ENCODE measurements around the gene FAM53A. TPM values are rescaled to one million over a fixed set of nuclear protein-coding genes. Genes with fewer than 3 reads are reported as not detected.

The FAM53A gene
- total and polyA plus RNA-seq, 2 donors, result 0.63 to 2.9 TPM

DNA sequence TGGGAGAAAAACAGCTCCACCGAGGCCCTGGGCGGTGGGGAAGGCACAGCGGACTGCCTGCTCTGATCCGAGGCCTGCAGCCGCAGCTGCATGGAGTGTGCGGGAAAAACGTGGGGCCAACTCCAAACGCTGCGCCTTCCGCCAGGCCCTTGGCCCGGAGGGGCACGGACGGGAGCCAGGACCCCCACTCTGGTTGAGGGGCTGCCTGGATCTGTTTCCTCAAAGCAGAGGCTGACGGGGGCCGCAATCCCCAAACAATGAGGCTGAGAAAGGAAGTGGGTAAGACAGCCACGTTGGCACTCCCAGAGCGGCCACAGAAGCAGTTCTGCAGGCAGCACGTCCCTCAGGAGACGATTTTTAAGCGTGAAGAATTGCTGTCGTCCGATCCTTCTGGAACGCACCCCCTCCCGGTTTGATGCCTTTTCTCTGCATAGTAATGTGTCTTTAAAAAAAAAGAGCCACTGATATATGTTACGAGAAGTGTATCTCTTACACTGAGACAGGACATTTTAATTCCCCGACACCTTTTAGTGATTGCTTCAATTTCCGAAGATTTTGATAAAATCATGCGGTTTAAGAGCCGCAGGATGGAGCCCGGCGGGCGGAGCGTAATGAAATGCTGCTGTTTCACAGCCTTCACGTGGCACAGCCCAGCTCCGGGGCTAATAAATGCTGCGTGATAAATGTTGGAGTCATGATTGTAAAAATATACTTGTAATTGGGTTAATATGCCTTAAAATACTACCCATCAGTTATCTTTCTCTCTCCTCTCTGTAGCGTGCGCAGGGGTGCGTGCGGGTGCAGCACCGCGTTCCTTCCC lies 85.7 kb downstream of the FAM53A start:
- no peak overlapping the region for H3K27ac ChIP-seq (ENCODE audit: low read depth)
- H3K4me3 ChIP-seq (ENCODE audit: low read depth, low read length), result no peak overlapping the region
- H3K36me3 ChIP-seq (ENCODE audit: insufficient read depth), result no peaks in the 10 kb centered on the region
- no peak for DNase-seq (ENCODE audit: extremely low spot score)
- no peaks in the 10 kb centered on the region for H3K4me1 ChIP-seq (ENCODE audit: insufficient read depth)
- 87% methylated on average over 42 of the region's 42 CpGs for WGBS

- Histone ChIP-seq H3K4me1 (ENCODE audit: insufficient read depth) (no peaks in the 10 kb centered on the region), H3K27ac (ENCODE audit: low read depth) (no peak overlapping the region), H3K4me3 (ENCODE audit: low read depth, low read length) (no peak overlapping the region), H3K36me3 (ENCODE audit: insufficient read depth) (no peaks in the 10 kb centered on the region)
- WGBS, result 91% methylated on average over 26 of the region's 26 CpGs
- no peak for DNase-seq (ENCODE audit: extremely low spot score)
These were observed 86.8 kb downstream of the FAM53A start for GRCh38 chr4:1597021-1597931.

DNA sequence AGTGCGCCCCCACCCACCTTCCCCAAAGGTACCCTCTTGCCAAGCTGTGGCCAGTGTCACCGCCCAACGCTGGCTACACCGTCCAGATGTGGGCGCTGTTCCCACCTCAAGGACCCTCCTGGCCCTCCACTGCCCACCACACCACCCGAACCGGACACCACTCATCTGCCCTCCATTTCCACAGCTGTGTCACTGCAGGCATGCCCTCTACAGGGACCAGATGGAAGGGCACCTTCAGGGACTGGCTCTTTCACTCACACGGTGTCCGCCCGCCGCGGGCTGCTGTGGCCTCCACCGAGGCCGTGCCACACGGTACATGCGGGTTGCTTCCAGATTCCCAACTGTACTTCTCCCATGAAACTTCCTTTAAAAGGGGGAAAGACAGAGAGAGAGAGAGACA lies 87.7 kb downstream of the FAM53A start:
- no peak for DNase-seq (ENCODE audit: extremely low spot score)
- no peak overlapping the region for H3K27ac ChIP-seq (ENCODE audit: low read depth)
- H3K4me1 ChIP-seq (ENCODE audit: insufficient read depth), result no peaks in the 10 kb centered on the region
- no peaks in the 10 kb centered on the region for H3K36me3 ChIP-seq (ENCODE audit: insufficient read depth)
- WGBS, result 92% methylated on average over 16 of the region's 16 CpGs
- H3K4me3 ChIP-seq (ENCODE audit: low read depth, low read length), result no peak overlapping the region

DNA sequence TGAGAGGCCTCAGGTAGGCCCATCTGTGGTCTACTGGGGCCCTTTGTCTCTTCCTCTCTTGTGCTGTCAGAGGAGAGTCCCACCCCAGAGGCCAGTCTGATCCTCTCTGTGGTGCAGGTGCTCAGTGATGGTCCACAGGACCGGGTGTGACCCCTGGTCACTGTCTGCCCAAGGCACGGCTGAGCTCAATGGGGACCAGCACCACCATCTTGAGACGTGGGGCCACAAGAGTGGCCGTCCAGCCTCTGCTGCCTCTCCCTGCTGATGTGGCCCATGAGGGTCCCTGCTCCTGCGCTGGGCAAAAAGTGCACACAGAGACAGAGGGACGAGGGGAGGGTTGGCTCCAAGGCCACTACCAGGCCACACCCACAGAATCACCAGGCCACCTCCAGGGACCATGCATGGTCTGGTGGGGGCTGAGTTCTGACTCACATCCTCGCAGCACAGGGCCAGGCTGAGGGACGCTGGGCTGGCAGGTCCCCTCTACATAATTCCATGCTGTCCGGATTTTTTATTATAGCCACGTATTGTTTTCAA lies 88.3 kb downstream of the FAM53A start:
- no peak for DNase-seq (ENCODE audit: extremely low spot score)
- WGBS, result 92% methylated on average over 10 of the region's 10 CpGs
- Histone ChIP-seq H3K36me3 (ENCODE audit: insufficient read depth) (no peaks in the 10 kb centered on the region), H3K4me1 (ENCODE audit: insufficient read depth) (no peaks in the 10 kb centered on the region), H3K4me3 (ENCODE audit: low read depth, low read length) (no peak overlapping the region), H3K27ac (ENCODE audit: low read depth) (no peak overlapping the region)

GRCh38 chr4:1594871-1595788 lies 89.0 kb downstream of the FAM53A start:
- Histone ChIP-seq H3K36me3 (ENCODE audit: insufficient read depth) (no peaks in the 10 kb centered on the region), H3K27ac (ENCODE audit: low read depth) (no peak overlapping the region), H3K4me3 (ENCODE audit: low read depth, low read length) (no peak overlapping the region), H3K4me1 (ENCODE audit: insufficient read depth) (no peaks in the 10 kb centered on the region)
- 73% methylated on average over 24 of the region's 24 CpGs for WGBS
- no peak for DNase-seq (ENCODE audit: extremely low spot score)

DNA sequence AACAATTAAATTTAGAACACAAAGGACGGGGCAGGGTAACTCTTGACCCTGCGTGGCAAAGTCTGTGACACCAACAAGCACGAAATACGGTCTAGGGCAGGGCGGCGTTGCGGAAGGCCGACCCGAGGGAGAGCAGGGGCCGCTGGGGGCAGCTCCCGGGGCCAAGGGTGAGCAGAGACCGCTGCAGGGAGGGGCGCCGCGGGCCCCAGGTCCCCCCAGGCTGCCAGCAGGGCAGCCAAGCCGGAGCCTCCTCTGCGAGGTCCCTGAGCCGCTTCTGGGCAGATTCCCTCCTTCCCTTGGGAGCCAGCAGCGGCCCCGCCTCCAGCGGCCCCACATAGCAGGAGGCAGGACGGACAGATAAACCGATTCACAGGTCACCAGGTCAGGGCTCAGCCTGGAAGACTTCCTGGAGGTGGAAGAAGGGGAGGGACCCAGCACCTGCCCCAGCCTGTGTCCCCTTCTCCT lies 90.2 kb downstream of the FAM53A start:
- Histone ChIP-seq H3K4me3 (ENCODE audit: low read depth, low read length) (no peak overlapping the region), H3K4me1 (ENCODE audit: insufficient read depth) (no peaks in the 10 kb centered on the region), H3K36me3 (ENCODE audit: insufficient read depth) (no peaks in the 10 kb centered on the region), H3K27ac (ENCODE audit: low read depth) (no peak overlapping the region)
- no peak for DNase-seq (ENCODE audit: extremely low spot score)
- 46% methylated on average over 23 of the region's 23 CpGs for WGBS

GRCh38 chr4:1593458-1593857 lies 90.7 kb downstream of the FAM53A start:
- DNase-seq (ENCODE audit: extremely low spot score), result no peak
- 44% methylated on average over 19 of the region's 19 CpGs for WGBS
- no peaks in the 10 kb centered on the region for H3K36me3 ChIP-seq (ENCODE audit: insufficient read depth)

DNA sequence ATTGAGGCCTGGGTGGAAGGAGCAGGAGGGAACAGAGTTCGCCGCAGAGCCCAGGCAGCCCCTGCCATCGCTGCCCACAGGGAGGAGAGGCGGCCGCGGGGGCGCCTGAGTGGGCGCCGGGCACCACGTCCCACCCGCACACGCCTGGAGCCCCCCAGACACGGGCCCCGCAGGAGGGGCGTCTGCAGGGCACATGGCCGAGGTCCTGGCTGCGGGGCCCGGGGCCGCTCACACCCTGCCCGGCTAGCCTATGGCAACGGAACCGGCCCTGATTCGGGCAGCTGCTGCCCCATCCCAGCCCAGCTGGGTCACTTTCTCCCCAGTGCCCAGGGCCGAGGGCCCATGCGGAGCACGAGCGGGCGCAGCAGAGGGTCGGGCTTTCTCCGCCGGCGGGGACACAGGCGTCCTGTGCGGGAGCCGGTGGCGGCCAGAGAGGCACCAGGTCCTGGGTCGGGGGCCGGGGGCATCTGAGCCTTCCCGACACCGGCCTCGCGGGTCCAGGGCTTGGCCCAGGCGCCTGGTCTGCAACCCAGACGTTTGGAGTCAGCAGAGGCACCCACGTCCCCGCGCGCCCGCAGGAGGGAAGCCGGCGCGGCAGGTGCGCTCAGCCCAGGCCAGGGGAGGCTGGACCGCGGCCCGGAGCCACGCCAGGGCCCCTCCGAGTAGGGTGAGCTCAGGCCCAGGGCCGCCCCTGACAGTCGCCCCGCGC lies 91.2 kb downstream of the FAM53A start:
- Histone ChIP-seq H3K27ac (ENCODE audit: low read depth) (no peak overlapping the region), H3K4me3 (ENCODE audit: low read depth, low read length) (no peak overlapping the region), H3K4me1 (ENCODE audit: insufficient read depth) (no peaks in the 10 kb centered on the region), H3K36me3 (ENCODE audit: insufficient read depth) (no peaks in the 10 kb centered on the region)
- no peak for DNase-seq (ENCODE audit: extremely low spot score)
- WGBS, result 92% methylated on average over 62 of the region's 62 CpGs

More at GRCh38 chr4:1593458-1593857, 90.7 kb downstream of the FAM53A start:
- Histone ChIP-seq H3K27ac (ENCODE audit: low read depth) (no peak overlapping the region), H3K4me1 (ENCODE audit: insufficient read depth) (no peaks in the 10 kb centered on the region), H3K4me3 (ENCODE audit: low read depth, low read length) (no peak overlapping the region)

DNA sequence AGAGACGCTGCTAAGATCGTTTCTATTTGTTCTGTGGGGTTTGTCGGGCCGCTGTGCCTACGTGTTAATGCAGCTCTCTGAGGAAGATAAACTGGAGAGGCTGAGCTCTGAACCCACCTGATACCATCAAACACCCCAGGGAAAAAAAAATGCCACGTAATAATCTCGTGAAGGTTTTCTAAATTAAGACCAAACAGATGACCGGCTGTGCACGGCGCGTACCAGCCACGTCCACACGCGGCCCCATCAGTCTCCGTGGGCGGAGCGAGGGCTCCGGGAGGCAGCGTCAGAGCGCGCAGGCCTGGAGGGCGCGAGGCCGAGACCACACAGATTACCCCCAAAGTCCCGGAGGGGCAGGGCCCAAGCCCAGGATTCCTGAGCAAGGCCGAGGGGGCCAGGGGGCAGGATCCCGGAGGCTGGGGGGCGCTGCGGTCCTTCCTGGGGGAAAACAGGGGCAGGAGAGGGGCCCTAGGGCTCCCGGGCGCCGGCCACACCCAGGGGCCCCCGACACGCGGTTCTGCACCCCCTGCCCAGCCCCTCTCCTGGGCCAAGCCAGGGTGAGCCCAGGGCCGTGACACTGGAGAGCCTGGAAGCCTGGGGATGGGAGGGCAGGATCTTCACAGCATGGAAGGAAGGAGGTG lies 91.9 kb downstream of the FAM53A start:
- no peak overlapping the region for H3K4me3 ChIP-seq (ENCODE audit: low read depth, low read length)
- no peaks in the 10 kb centered on the region for H3K36me3 ChIP-seq (ENCODE audit: insufficient read depth)
- no peaks in the 10 kb centered on the region for H3K4me1 ChIP-seq (ENCODE audit: insufficient read depth)
- no peak overlapping the region for H3K27ac ChIP-seq (ENCODE audit: low read depth)
- no peak for DNase-seq (ENCODE audit: extremely low spot score)
- 94% methylated on average over 36 of the region's 36 CpGs for WGBS

DNA sequence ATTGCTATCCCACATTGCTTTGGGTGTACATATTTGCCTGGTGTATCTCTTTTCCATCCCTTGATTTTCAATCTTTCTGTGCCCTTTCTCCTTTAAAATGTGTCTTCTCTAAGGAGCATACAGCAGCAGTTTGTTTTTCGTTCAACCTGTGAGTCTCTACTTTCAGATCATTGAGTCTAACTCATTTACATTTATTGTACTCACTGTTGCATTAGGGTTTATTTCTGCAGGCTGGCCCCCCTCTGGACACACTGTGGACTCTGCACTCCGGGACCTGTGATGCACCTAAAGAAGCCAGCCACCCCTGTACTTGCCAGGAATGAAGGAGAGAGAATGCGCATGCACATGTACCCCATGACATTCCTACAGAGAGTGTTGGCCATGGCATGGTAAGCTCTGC lies 93.0 kb downstream of the FAM53A start:
- no peak for DNase-seq (ENCODE audit: extremely low spot score)
- no peaks in the 10 kb centered on the region for H3K4me1 ChIP-seq (ENCODE audit: insufficient read depth)
- no peak overlapping the region for H3K4me3 ChIP-seq (ENCODE audit: low read depth, low read length)
- H3K27ac ChIP-seq (ENCODE audit: low read depth), result no peak overlapping the region
- WGBS, result 94% methylated on average over 3 of the region's 3 CpGs
- no peaks in the 10 kb centered on the region for H3K36me3 ChIP-seq (ENCODE audit: insufficient read depth)

GRCh38 chr4:1590244-1590643 lies 93.9 kb downstream of the FAM53A start:
- H3K4me3 ChIP-seq (ENCODE audit: low read depth, low read length), result no peak overlapping the region

More at GRCh38 chr4:1590244-1590643, 93.9 kb downstream of the FAM53A start:
- DNase-seq (ENCODE audit: extremely low spot score), result no peak
- Histone ChIP-seq H3K27ac (ENCODE audit: low read depth) (no peak overlapping the region), H3K4me1 (ENCODE audit: insufficient read depth) (no peaks in the 10 kb centered on the region), H3K36me3 (ENCODE audit: insufficient read depth) (no peaks in the 10 kb centered on the region)
- 73% methylated on average over 4 of the region's 4 CpGs for WGBS
